Measurements from ENCODE around the gene SLC23A1. TPM values are rescaled to one million over a fixed set of nuclear protein-coding genes. Genes with fewer than 3 reads are reported as not detected.
A peak's percentile ranks its signal among the peaks of the same experiment; 100 is the strongest.

SLC23A1 gene
- total and polyA plus RNA-seq, 2 of the 13 experiments (the other 11 are each of a cell fraction or from before 2014, with no cell fraction given): 6.0 to 6.6 TPM

GRCh38 chr5:139389701-139390638 lies 6.9 kb upstream of the SLC23A1 start, which contains the start of gene MZB1:
TSS of gene MZB1 (minus strand) at chr5:139389913. CDS start at chr5:139389856, 57 bp downstream.
- H2AFZ ChIP-seq (ENCODE audit: low read length): no peak within 1 kb of the TSS
- no peaks in the 10 kb centered on the region for H4K20me1 ChIP-seq (ENCODE audit: insufficient read depth, low read length)
- no peaks in the 10 kb centered on the region for H3K36me3 ChIP-seq (replicated peaks in 1 of 2; ENCODE audit: control insufficient read depth in 1 of 2, insufficient read depth in 2 of 2, low read length in 2 of 2)
- H3K79me2 ChIP-seq (ENCODE audit: insufficient read depth, low read length): no peaks in the 10 kb centered on the region
- intact Hi-C loops (cut with micrococcal nuclease; ENCODE audit: unreplicated experiment): no loop called here
- BruUV-seq (replicated peaks): no TSS peak
- H3K27ac ChIP-seq (ENCODE audit: extremely low read length, insufficient read depth, low read length): no peak within 1 kb of the TSS
- POLR2A ChIA-PET: no interaction called here
- no peak for DNase-seq (ENCODE audit: low spot score)
- ATAC-seq: no peak
- no peak within 1 kb of the TSS for H3K4me3 ChIP-seq (replicated peaks in 1 of 3; ENCODE audit: insufficient read depth in 1 of 3, low read depth in 2 of 3, low read length in 3 of 3)
- in situ Hi-C loops (cut with HindIII; ENCODE audit: extremely low pct_ligation_motif_present, low pct_unique_long_range_greater_than_20kb): no loop called here
- peaks cover 64% of the 10 kb centered on the region for H3K4me1 ChIP-seq (ENCODE audit: insufficient read depth, low read length)
- no peak within 1 kb of the TSS; the same call in 1 of the 2 replicates for H3K4me2 ChIP-seq (ENCODE audit: low read depth, low read length)
- no peak for FAIRE-seq
- H3K9ac ChIP-seq (ENCODE audit: insufficient read depth, low read depth, low read length): no peak within 1 kb of the TSS
- WGBS (ENCODE audit: low lambda C conversion rate): 26% methylated on average over 3 of the region's 11 CpGs
- CTCF ChIA-PET (ENCODE audit: low intra/inter-chr PET ratio, low total read pairs): no interaction called here
- no peaks in the 10 kb centered on the region for H3K9me3 ChIP-seq (ENCODE audit: low read length)
- no peaks in the 10 kb centered on the region; a peak in 1 of 5 replicates for H3K27me3 ChIP-seq (ENCODE audit: control insufficient read depth in 1 of 2, insufficient read depth in 2 of 2, low read length in 2 of 2)
- TF ChIP-seq ZNF678 (CRISPR knock-in tag; IDR thresholded peaks at IDR 0.05) (no peak), ZNF574 (CRISPR knock-in tag; IDR thresholded peaks at IDR 0.05) (peak; percentile 20; the same call in 1 of the 2 replicates), SOX13 (IDR thresholded peaks at IDR 0.05) (no peak), SOX13 (CRISPR knock-in tag; conservative IDR thresholded peaks at IDR 0.05 in 1 of 2, IDR thresholded peaks at IDR 0.05 in 1 of 2) (0 out of 4 replicates have a peak, but pooled peaks of 1 of the 2 experiments have one; percentile 15), SIN3B (IDR thresholded peaks at IDR 0.05; ENCODE audit: low read length) (no peak), STAT5B (CRISPR knock-in tag; IDR thresholded peaks at IDR 0.05) (no peak), ZNF432 (CRISPR knock-in tag; IDR thresholded peaks at IDR 0.05; ENCODE audit: borderline replicate concordance) (no peak), ADNP (CRISPR knock-in tag; IDR thresholded peaks at IDR 0.05) (0 out of 2 replicates have a peak, but pooled peaks have one; percentile 32), ZMYM3 (CRISPR knock-in tag; IDR thresholded peaks at IDR 0.05) (peak; percentile 88), KDM1A (CRISPR knock-in tag; IDR thresholded peaks at IDR 0.05) (peak; percentile 77), TBX3 (IDR thresholded peaks at IDR 0.05; ENCODE audit: borderline replicate concordance) (no peak), TIGD3 (CRISPR knock-in tag; IDR thresholded peaks at IDR 0.05; ENCODE audit: borderline replicate concordance) (no peak), HNF4G (IDR thresholded peaks at IDR 0.05; ENCODE audit: borderline replicate concordance, low read depth, low read length) (no peak), HNF4G (CRISPR knock-in tag; IDR thresholded peaks at IDR 0.05; ENCODE audit: borderline replicate concordance, low read depth) (no peak), ZNF275 (CRISPR knock-in tag; IDR thresholded peaks at IDR 0.05; ENCODE audit: borderline replicate concordance) (no peak), EED (CRISPR knock-in tag; IDR thresholded peaks at IDR 0.05) (no peak), ZNF224 (CRISPR knock-in tag; IDR thresholded peaks at IDR 0.05) (no peak)

Data from HepG2 (cell line).